Suprapubic skin (tissue), 4 donors: ENCODE results near the gene CACNG8.

Experiments
- EP300 ChIP-seq: sonication (generic); formaldehyde crosslinking; IDR thresholded peaks from one replicate; pipeline ENCODE4 v1.6.1; 2017; ENCODE audit warnings: antibody characterized with exemption
- POLR2A ChIP-seq, 2 donors: fragments of 450-650 bp; IDR thresholded peaks; one replicate each; pipeline ENCODE4 v1.6.1; 2017; ENCODE audit warnings: antibody characterized with exemption in 2 of 2, mild to moderate bottlenecking in 2 of 2, moderate library complexity in 2 of 2
- POLR2AphosphoS5 ChIP-seq, 3 donors: sonication (generic); formaldehyde crosslinking; IDR thresholded peaks; one replicate each; pipeline ENCODE4 v1.6.1; 2017; ENCODE audit warnings: antibody characterized with exemption in 3 of 3
- TF ChIP-seq, protein P1 (sequence below), 2 donors: fragments of 200-600 bp in 1 of 2; fragments of 450-650 bp in 1 of 2; sonication (generic) in 1 of 2; IDR thresholded peaks; one replicate each; pipeline ENCODE4 v1.5.1; 2016 to 2019; ENCODE audit warnings: antibody characterized with exemption in 2 of 2, mild to moderate bottlenecking in 1 of 2, moderate library complexity in 1 of 2

DNA sequence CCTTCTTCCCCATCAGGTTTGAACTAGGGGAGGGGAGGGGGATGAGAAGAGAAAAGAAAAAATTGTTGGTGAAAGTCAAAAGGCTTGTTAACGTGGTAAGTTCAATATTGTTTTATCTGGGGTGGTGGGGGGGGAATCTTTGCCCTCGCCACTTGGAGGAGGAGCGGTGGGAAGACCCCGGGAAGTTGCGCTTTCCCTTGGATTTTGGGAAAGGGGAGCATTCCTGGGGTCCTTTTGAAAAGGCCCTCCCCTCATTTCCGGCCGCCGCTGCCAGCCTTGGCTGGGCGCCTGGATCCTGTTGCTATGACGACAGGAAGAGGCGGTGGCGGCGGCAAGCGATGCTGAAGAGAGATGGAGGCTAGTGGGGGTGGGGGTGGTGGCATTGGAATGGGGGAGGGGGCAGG, 4.6 kb upstream of the CACNG8 start:
- TF ChIP-seq POLR2A (IDR thresholded peaks at IDR 0.05) (no peak), POLR2AphosphoS5 (IDR thresholded peaks at IDR 0.05) (no peak), EP300 (no peak)
- TF ChIP-seq, protein P1, sequence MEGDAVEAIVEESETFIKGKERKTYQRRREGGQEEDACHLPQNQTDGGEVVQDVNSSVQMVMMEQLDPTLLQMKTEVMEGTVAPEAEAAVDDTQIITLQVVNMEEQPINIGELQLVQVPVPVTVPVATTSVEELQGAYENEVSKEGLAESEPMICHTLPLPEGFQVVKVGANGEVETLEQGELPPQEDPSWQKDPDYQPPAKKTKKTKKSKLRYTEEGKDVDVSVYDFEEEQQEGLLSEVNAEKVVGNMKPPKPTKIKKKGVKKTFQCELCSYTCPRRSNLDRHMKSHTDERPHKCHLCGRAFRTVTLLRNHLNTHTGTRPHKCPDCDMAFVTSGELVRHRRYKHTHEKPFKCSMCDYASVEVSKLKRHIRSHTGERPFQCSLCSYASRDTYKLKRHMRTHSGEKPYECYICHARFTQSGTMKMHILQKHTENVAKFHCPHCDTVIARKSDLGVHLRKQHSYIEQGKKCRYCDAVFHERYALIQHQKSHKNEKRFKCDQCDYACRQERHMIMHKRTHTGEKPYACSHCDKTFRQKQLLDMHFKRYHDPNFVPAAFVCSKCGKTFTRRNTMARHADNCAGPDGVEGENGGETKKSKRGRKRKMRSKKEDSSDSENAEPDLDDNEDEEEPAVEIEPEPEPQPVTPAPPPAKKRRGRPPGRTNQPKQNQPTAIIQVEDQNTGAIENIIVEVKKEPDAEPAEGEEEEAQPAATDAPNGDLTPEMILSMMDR (IDR thresholded peaks at IDR 0.05), result no peak
